GM13977 (cell line): ENCODE results near the gene MZT2B.
A peak's percentile ranks its signal among the peaks of the same experiment; 100 is the strongest.
"Not testable (repeated sequence)": the region's sequence is repeated elsewhere in the genome, so short reads cannot be mapped to it uniquely, and the experiment has no call there.

Source experiments
- DNase-seq: peaks from one replicate; pipeline ENCODE4 v3.0.0; 2012; ENCODE audit warnings: low spot score
- CTCF ChIP-seq: IDR thresholded peaks from 2 replicates; pipeline ENCODE4 v1.5.1; 2012; ENCODE audit warnings: mild to moderate bottlenecking, control low read depth; ENCODE audit not compliant: insufficient read depth; ENCODE audit errors: extremely low read depth, missing control alignments
- in situ Hi-C: fragments of 300-500 bp; cut with MboI; formaldehyde crosslinking; loops from one replicate; pipeline ENCODE4 v1.12.0; 2022; ENCODE audit warnings: low sequenced_read_pairs, low pct_unique_long_range_greater_than_20kb, mixed read lengths, inconsistent platforms; ENCODE audit not compliant: unreplicated experiment

The MZT2B gene

GRCh38 chr2:130154773-130155765 lies 27.0 kb upstream of the MZT2B start:
- DNase-seq = no peak
- in situ Hi-C loops = loop anchor here (25.0 kb wide), 1 partner anchor 157 kb away; no protein-coding TSS in a partner anchor
- TF ChIP-seq CTCF = no peak

GRCh38 chr2:130155956-130156623 lies 26.0 kb upstream of the MZT2B start:
- DNase-seq = peak; percentile 49
- TF ChIP-seq CTCF = peak; percentile 70
- in situ Hi-C loops = loop anchor here (25.0 kb wide), 1 partner anchor 156 kb away; no protein-coding TSS in a partner anchor

- in situ Hi-C loops = loop anchor here (25.0 kb wide), 1 partner anchor 156 kb away; no protein-coding TSS in a partner anchor
Measured at GRCh38 chr2:130156624-130157004, 25.4 kb upstream of the MZT2B start.

GRCh38 chr2:130157354-130157753 lies 24.7 kb upstream of the MZT2B start:
- in situ Hi-C loops = loop anchor here (25.0 kb wide), 1 partner anchor 155 kb away; no protein-coding TSS in a partner anchor
- DNase-seq = not testable (repeated sequence)

More at GRCh38 chr2:130156624-130157004, 25.4 kb upstream of the MZT2B start:
- TF ChIP-seq CTCF = no peak
- DNase-seq = no peak

GRCh38 chr2:130157825-130158514 lies 24.1 kb upstream of the MZT2B start:
- TF ChIP-seq CTCF = peak; percentile 39
- in situ Hi-C loops = loop anchor here (25.0 kb wide), 1 partner anchor 154 kb away; no protein-coding TSS in a partner anchor
- DNase-seq = peak; percentile 68

- no peak for DNase-seq
- in situ Hi-C loops = loop anchor here (25.0 kb wide), 1 partner anchor 154 kb away; no protein-coding TSS in a partner anchor
- no peak for TF ChIP-seq CTCF
Measured at GRCh38 chr2:130158631-130159030, 23.4 kb upstream of the MZT2B start.

- DNase-seq = not testable (repeated sequence)
- in situ Hi-C loops = loop anchor here (25.0 kb wide), 1 partner anchor 153 kb away; no protein-coding TSS in a partner anchor
Measured at GRCh38 chr2:130159376-130159775, 22.7 kb upstream of the MZT2B start.
